RWPE2 (cell line): ENCODE data around the gene CRISPLD2.

Experiments
- ATAC-seq: fragments of 200-7000 bp; cut with Tn5 transposase; 3 replicates; pipeline ENCODE4 v1.9.1; 2021; ENCODE audit warnings: low read depth
- DNase-seq: peaks from one replicate; pipeline ENCODE4 v3.0.0-alpha.2; 2020; ENCODE audit warnings: low spot score
- H3K27ac ChIP-seq: fragments of 450-650 bp; 2 replicates; pipeline ENCODE4 v1.5.1; 2017; ENCODE audit warnings: mild to moderate bottlenecking; ENCODE audit not compliant: poor library complexity, severe bottlenecking
- H3K27me3 ChIP-seq: fragments of 250-450 bp; sonication (Bioruptor Pico); 2 replicates; pipeline ENCODE4 v1.5.1; 2021; ENCODE audit warnings: mild to moderate bottlenecking, moderate library complexity; ENCODE audit not compliant: insufficient read depth, poor library complexity, severe bottlenecking
- H3K36me3 ChIP-seq: fragments of 250-450 bp; sonication (Bioruptor Pico); 2 replicates; pipeline ENCODE4 v1.5.1; 2020; ENCODE audit warnings: low read depth, mild to moderate bottlenecking, moderate library complexity
- H3K4me1 ChIP-seq: fragments of 250-450 bp; sonication (Bioruptor Pico); 2 replicates; pipeline ENCODE4 v1.5.1; 2021; ENCODE audit warnings: mild to moderate bottlenecking, moderate library complexity; ENCODE audit not compliant: insufficient read depth, poor library complexity, severe bottlenecking
- H3K4me3 ChIP-seq: fragments of 250-450 bp; sonication (Bioruptor Pico); 2 replicates; pipeline ENCODE4 v1.5.1; 2021; ENCODE audit warnings: mild to moderate bottlenecking, moderate library complexity; ENCODE audit not compliant: severe bottlenecking
- H3K9me3 ChIP-seq: fragments of 250-450 bp; sonication (Bioruptor Pico); 2 replicates; pipeline ENCODE4 v1.5.1; 2021; ENCODE audit warnings: mild to moderate bottlenecking, moderate library complexity; ENCODE audit not compliant: severe bottlenecking
- TF ChIP-seq, protein P1 (sequence below): fragments of 450-650 bp; IDR thresholded peaks from one replicate; pipeline ENCODE4 v1.5.1; 2017; ENCODE audit warnings: mild to moderate bottlenecking, moderate library complexity; ENCODE audit not compliant: poor library complexity, severe bottlenecking

The CRISPLD2 gene

DNA sequence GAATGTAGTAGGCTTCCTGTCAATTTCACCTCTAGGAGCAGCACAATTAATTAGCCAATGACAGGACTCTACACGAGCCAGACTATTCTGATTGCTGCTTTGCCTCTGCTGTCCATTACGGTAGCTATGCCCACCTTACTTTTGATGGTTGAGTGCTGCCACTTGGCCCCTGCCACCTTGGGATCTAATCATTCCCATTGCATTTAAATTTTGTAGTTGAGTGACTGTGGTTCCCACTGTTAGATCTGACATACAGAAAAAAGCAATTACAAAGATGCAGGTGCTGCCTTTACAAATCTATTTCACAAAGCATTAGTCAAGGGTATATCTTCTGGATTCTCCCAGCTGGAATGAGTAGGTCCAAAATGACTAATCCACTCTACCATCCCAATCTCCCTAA is 39.9 kb downstream of the CRISPLD2 start:
- ATAC-seq: no peak
- no peak for DNase-seq
- no peaks in the 10 kb centered on the region for H3K4me1 ChIP-seq
- TF ChIP-seq, protein P1, sequence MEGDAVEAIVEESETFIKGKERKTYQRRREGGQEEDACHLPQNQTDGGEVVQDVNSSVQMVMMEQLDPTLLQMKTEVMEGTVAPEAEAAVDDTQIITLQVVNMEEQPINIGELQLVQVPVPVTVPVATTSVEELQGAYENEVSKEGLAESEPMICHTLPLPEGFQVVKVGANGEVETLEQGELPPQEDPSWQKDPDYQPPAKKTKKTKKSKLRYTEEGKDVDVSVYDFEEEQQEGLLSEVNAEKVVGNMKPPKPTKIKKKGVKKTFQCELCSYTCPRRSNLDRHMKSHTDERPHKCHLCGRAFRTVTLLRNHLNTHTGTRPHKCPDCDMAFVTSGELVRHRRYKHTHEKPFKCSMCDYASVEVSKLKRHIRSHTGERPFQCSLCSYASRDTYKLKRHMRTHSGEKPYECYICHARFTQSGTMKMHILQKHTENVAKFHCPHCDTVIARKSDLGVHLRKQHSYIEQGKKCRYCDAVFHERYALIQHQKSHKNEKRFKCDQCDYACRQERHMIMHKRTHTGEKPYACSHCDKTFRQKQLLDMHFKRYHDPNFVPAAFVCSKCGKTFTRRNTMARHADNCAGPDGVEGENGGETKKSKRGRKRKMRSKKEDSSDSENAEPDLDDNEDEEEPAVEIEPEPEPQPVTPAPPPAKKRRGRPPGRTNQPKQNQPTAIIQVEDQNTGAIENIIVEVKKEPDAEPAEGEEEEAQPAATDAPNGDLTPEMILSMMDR: no peak
- H3K4me3 ChIP-seq: no peak overlapping the region
- H3K27me3 ChIP-seq: no peaks in the 10 kb centered on the region
- H3K9me3 ChIP-seq: no peaks in the 10 kb centered on the region
- H3K27ac ChIP-seq: no peak overlapping the region
- H3K36me3 ChIP-seq: no peaks in the 10 kb centered on the region

DNA sequence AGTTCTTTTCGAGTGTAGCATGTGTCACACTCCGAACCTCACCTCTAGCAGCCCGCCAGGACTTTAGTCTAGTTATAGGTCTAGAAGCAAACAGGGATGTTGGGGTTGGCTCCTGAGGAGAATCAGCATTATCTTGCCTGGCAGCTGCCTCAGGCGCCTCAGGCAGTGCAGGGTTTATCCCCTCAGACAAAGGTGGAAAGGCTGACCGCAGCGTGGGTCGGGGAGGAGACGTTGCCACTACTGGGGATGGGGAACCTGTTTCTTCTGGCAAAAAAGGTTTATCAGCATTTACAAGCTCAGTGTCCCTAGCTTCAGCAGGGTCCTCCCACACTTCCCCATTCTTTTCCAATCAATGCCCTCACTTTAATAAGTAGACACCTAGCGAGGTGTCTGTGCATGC is 40.6 kb downstream of the CRISPLD2 start:
- no peak for ATAC-seq
- TF ChIP-seq, protein P1: no peak

DNA sequence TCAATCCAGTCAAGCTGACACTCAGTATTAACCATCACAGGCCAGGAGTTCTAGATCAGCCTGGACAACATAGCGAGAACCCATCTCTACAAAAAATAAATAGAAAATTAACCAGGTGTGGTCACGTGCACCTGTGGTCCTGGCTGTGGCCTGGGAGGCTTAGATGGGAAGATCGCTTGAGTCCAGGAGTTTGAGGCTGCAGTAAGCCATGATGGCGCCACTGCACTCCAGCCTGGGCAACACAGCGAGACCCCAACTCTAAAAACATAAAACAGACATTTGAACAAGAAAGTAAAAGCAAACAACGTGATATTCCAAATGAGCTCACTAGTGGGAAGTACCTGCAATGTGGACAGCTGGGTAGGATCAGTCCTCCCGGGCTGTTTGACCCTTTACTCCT is 41.9 kb downstream of the CRISPLD2 start:
- Histone ChIP-seq H3K36me3 (no peaks in the 10 kb centered on the region), H3K27me3 (no peaks in the 10 kb centered on the region), H3K27ac (no peak overlapping the region), H3K9me3 (no peaks in the 10 kb centered on the region), H3K4me1 (no peaks in the 10 kb centered on the region), H3K4me3 (no peak overlapping the region)
- ATAC-seq (no peak), DNase-seq (no peak)
- TF ChIP-seq, protein P1: no peak

More for the DNA sequence above, 40.6 kb downstream of the CRISPLD2 start:
- Histone ChIP-seq H3K4me1 (no peaks in the 10 kb centered on the region), H3K4me3 (no peak overlapping the region), H3K36me3 (no peaks in the 10 kb centered on the region), H3K27me3 (no peaks in the 10 kb centered on the region), H3K9me3 (no peaks in the 10 kb centered on the region), H3K27ac (no peak overlapping the region)
- no peak for DNase-seq

DNA sequence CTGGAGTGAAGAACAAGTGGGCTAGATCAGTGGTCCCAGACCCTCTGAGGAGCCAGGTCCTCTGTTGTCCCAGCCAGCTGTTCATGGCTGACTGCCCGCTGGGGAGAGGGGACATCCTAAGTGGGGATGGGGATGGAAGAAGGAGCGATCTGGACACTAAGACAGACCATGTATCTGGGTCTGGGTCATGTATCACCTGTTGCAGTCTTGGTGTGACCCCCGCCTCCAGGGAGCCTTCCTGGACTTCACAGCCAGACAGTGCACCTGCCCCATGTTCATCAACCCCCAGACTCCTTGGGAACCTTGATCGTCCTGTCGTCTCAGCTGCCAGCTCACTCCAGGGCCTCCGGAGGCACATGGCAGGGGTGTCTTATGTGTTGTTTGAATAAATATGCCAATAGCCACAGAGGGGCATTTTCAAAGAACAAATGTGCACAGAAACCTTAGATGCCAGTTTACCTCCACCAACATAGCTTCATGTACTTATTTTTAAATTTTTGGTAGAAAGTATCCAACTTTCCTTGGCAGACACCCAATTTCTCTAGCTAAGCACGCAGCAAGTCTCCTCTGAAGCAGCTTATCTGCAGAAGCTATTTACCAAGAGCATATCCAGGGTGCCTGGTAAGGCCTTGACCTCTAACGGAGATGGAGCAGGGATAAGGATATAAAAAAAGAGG is 43.2 kb downstream of the CRISPLD2 start:
- Histone ChIP-seq H3K36me3 (no peaks in the 10 kb centered on the region), H3K27me3 (no peaks in the 10 kb centered on the region), H3K9me3 (no peaks in the 10 kb centered on the region), H3K27ac (no peak overlapping the region), H3K4me1 (no peaks in the 10 kb centered on the region), H3K4me3 (no peak overlapping the region)
- ATAC-seq: no peak
- DNase-seq: no peak
- TF ChIP-seq, protein P1: no peak

DNA sequence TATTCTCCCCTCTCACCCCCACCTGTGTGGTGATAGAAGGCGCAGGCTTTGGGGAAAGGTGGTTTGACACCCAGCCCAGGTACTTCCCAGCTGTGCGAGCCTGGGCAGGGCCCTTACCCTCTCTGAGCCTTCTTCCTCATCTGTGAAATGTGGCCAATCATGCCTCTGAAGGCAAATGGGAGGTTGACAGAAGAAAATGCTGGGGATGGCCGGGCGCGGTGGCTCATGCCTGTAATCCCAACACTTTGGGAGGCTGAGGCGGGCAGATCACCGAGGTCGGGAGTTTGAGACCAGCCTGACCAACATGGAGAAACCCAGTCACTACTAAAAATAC is 43.7 kb downstream of the CRISPLD2 start:
- DNase-seq: no peak
- Histone ChIP-seq H3K27ac (no peak overlapping the region), H3K36me3 (no peaks in the 10 kb centered on the region), H3K4me3 (no peak overlapping the region), H3K27me3 (no peaks in the 10 kb centered on the region), H3K4me1 (no peaks in the 10 kb centered on the region), H3K9me3 (no peaks in the 10 kb centered on the region)
- no peak for ATAC-seq
- TF ChIP-seq, protein P1: no peak
